D341Med (cell line): ENCODE data around the gene UIMC1.
"Not testable (repeated sequence)": the region's sequence is repeated elsewhere in the genome, so short reads cannot be mapped to it uniquely, and the experiment has no call there.

ENCODE experiments used
- DNase-seq: peaks from one replicate; pipeline ENCODE4 v3.0.0; 2012; ENCODE audit warnings: low spot score

The UIMC1 gene

DNA sequence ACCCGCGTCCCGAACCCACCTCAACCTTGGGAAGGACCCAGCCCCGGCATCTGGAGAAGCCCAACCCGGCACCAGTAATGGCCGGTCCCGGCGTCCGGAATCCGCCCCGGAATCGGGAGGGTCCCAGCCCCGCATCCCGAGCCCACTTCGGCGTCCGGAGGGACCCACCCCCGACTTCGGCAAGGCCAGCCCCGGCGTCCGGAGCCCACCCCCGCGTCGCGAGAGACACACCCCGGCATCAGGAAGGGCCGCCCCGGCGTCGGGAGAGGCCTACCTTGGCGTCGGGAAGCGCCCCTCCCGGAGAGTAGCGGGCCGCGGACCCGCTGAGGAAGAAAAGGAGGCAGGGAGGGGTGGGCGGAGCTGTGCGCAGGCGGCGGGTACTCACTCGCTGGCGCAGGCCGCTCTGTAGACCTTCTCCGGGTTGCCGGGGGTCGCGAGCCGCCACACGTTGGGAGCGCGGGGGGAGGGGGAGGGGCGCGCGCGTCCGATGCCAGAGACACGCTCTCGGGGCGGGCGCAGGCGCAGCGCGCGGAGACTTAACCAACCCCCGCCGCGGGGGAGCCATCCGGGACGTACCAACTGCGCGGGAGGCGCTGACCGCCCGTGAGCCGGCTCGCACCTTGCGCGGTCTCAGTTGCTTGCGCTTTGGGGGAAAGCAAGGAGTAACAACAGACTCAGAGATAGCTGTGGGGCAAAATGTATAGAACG is at the start of gene UIMC1:
Gene UIMC1, minus strand, starts transcription at position 515 of the 708 bp plus-strand sequence. CDS start 24,164 bp downstream, outside the sequence.
- peak; percentile 97 for DNase-seq

GRCh38 chr5:177049285-177049684 is 42.7 kb upstream of the UIMC1 start:
- DNase-seq, result no peak

GRCh38 chr5:177048531-177048930 is 42.0 kb upstream of the UIMC1 start:
- not testable (repeated sequence) for DNase-seq

DNA sequence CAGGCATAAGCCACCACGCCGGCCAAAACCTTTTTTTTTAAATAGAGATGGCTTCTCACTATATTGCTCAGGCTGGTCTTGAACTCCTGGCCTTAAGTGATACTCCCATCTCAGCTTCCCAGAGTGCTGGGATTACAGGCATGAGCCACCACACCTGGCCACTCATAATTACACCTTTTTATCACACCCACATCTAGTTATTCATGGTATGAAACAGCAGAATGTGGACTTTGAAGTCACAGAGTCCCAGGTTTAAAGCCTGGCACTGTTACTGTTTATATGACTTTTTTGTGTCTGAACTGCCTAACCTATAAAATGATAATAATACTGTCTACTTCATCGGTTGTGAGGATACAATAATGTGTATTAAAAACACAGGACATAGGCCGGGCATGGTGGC is 39.1 kb upstream of the UIMC1 start:
- DNase-seq, result no peak

GRCh38 chr5:177044641-177045040 is 38.1 kb upstream of the UIMC1 start:
- DNase-seq, result no peak

GRCh38 chr5:177043958-177044357 is 37.4 kb upstream of the UIMC1 start:
- DNase-seq, result no peak

GRCh38 chr5:177043114-177043513 is 36.5 kb upstream of the UIMC1 start:
- DNase-seq, result no peak

DNA sequence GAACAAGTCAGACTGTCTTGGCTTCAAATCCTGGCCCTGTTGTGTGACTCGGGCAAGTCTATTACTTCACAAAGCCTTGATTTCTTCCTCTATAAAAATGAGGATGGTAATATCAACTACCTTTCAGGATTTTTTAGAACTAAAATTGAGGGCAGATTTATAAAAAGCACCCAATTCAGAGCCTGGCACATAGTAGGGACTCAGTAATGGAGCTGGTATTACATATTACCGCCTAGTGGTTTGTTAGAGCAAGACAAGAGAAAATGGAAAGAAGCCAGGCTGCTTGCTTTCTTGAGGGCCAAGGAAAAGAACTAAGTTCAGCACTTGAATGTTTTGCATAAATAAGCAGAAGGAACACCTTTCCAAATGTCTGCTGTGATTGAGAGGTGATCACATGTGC is 35.4 kb upstream of the UIMC1 start:
- no peak for DNase-seq

- DNase-seq, result peak; percentile 49
These were observed 34.3 kb upstream of the UIMC1 start for GRCh38 chr5:177040814-177041420.

DNA sequence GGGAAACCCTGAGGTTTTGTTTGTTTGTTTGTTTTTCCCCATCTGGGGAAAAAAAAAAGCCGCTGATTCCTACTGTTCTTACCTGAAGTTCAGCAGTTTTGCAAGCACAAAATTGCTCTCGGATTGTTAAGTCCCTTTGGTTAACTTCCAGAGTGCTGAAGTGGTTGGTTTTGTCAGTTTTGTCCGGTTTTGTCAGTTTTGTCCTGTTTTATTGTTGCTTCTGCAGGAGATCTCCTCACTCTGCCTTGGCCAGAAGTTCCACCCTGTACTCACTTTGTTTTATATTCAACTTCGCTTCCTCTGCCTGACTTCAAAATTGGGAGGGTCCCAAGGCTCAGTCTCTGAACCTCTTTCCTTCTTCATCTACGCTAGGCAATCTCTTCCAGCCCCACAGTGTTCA is 30.3 kb upstream of the UIMC1 start:
- DNase-seq, result no peak

- no peak for DNase-seq
These were observed 29.9 kb upstream of the UIMC1 start for GRCh38 chr5:177036443-177036842.

- DNase-seq, result peak; percentile 38
These were observed 29.4 kb upstream of the UIMC1 start for GRCh38 chr5:177035976-177036375.

GRCh38 chr5:177029498-177029897 is 22.9 kb upstream of the UIMC1 start:
- no peak for DNase-seq

GRCh38 chr5:177027665-177028064 is 21.1 kb upstream of the UIMC1 start:
- DNase-seq, result no peak

- DNase-seq, result no peak
These were observed 18.6 kb upstream of the UIMC1 start for GRCh38 chr5:177025101-177025601.

DNA sequence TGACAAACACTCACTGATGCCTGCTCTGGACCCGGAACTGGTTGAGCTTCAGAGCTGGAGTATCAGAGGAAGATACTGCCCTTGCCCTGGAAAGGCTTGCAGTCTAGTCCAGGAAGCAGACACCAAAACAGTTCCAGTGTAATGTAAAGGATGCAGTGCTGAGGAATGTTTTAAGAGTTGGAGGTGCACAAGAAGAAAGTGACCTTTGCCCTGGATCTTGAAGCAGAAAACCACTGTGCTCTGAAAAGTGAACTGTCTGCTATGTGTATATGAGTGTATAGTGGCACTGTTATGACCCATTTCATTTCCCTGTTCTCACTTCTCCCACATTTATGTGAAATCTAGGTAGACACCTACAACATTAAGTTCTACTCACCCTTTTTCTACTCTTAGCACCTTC is 18.0 kb upstream of the UIMC1 start:
- no peak for DNase-seq

GRCh38 chr5:177023303-177023664 is 16.7 kb upstream of the UIMC1 start:
- no peak for DNase-seq

DNA sequence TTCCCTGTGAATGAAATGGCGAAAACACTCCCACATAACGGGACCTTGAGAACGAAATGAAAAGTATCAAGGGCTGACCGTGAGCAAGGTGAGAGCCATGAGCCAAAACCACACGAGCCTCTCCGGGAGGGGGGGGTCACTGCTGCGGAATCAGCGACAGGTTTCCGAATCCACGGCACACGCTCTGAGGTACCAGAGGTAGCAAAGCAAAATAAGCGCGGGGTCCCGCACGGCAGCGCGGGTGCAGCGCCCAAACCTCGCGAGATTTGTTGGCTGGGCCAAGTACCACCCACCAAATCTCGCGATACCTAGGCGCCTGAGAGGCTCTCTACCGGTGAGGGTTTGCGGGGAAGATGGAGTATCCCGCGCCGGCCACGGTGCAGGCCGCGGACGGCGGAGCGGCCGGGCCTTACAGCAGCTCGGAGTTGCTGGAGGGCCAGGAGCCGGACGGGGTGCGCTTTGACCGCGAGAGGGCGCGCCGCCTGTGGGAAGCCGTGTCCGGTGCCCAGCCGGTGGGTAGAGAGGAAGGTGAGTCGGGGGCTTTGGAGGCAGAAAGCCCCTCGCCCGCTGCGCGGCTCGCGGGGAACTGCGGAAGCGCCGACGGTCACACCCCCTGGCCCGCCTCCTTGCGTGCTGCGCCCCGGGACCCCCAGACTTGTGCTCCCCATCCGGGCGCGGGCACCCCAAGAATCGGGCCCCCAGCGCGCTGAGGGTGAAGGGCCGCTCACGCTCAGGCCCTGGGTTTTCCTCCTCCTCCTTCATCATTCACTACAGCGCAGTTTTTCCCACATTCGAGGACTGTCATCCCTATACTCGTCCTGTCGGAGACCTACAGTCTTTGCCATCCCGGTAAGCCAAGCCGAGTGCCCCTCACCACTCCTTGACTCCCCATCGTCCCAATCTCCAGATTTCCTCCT is 16.1 kb upstream of the UIMC1 start, which contains the start of gene ZNF346:
Gene ZNF346, plus strand, starts transcription at position 311 of the 917 bp plus-strand sequence. Its CDS starts 43 bp downstream, at position 354.
- DNase-seq, result peak; percentile 97

GRCh38 chr5:177020033-177020432 is 13.5 kb upstream of the UIMC1 start:
- no peak for DNase-seq

GRCh38 chr5:177018341-177018740 is 11.8 kb upstream of the UIMC1 start:
- DNase-seq, result no peak

- DNase-seq, result no peak
These were observed 8.6 kb upstream of the UIMC1 start for GRCh38 chr5:177015156-177015555.

GRCh38 chr5:177010153-177010552 is 3.6 kb upstream of the UIMC1 start:
- DNase-seq, result no peak

DNA sequence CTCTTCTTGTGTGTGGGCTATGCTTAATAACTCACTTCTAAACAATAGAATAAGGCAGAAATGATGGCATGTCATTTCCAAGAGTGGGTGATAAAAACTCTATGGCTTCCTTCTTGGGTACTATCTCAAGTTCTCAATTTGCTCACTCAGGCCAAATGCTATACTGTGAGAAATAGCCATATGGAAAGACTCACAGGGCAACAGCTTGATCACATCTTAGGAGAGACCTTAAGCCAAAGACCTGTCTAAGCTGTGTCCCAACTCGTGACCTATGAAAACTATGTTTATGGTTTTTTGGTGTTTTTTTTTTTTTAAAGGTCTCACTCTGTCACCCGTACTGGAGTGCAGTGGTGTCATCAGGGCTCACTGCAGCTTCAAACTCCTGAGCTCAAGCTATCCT is 2.1 kb upstream of the UIMC1 start:
- DNase-seq, result no peak
